ENCODE data around the gene RETN.
A peak's percentile ranks its signal among the peaks of the same experiment; 100 is the strongest.

The RETN gene

DNA sequence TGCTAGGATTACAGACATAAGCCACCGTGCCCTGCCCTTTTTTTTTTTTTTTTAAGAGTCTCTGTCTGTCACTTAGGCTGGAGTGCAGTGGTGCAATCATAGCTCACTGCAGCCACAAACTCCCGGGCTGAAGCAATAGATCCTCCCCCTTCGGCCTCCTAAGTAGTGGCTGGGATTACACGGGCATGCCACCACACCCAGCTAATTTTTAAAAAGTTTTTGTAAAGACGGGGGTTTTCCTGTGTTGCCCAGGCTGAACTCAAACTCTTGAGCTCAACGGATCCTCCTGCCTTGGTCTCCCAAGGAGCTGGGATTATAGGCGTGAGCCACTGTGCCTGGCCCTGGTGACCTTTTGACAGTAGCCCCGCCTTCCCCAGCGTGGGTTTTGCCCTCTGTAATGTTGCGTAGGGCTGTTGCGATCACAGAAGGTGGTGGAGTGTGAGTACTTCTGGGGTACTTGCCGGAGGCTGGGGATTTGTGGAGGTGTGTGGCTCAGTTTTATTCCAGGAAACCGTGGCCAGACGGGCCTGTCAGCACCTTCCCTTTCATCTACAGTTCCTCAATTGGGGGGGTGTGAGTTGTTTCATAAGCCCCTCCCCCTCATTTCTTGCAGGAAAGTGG is 11.6 kb upstream of the RETN start:
- DNase-seq (ENCODE audit: low read depth in 3 of 3) = peak in 1 of 3 experiments; percentile 38

- peak in 1 of 3 experiments; percentile 31 for DNase-seq (ENCODE audit: low read depth in 3 of 3)
These were observed 10.6 kb upstream of the RETN start for GRCh38 chr19:7658219-7658686.

DNA sequence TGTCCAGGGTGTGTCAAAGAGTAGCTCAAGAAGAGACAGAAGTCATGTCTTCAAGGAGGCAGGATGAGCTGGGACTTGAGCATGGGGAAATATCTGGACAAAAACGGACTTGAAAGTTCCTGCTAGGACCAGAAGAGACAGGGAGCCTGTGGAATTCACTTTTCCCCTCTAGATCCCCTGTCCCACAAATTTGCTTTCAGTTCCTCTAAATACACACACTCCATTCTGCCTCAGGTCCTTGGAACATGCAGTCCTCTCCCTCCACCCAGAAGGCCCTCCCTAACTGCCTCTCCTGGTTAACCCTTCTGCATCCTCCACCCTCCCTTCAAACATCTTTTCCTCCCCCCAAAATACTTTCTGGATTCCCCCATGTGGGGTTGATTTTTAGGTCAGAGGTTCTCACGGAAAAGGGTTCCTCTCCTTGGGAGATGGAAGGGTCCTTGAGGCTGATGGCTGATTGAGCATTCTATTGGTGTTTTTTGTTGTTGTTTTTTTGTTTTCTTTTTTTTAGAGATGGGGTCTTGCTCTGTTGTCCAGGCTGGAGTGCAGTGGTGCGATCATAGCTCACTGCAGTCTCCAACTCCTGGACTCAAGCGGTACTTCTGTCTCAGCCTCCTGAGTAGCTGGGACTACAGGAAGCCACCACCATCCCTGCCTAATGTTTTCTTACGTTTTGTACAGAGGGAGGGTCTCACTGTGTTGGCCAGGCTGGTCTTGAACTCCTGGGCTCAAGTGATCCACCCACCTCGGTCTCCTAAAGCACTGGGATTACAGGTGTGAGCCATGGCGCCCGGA is 6.9 kb upstream of the RETN start:
- no peak for DNase-seq (ENCODE audit: low read depth in 3 of 3)

GRCh38 chr19:7662657-7663056 is 6.2 kb upstream of the RETN start:
- no peak for DNase-seq (ENCODE audit: low read depth in 3 of 3)

DNA sequence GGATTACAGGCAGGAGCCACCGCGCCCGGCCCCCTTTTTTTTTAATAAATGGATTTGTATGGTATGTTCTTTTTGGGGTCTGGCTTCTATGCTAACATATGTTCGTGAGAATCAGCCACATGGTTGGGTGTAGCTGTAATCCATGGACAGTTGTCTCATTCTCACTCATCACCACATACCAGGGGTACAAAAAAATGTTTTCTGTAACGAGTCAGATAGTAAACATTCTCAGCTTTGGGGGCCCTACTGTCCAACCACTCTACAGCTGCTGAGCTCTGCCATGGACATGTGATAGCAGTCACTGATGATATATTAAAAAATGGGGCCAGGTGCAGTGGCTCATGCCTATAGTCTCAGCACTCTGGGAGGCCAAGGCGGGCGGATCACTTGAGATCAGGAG is 5.1 kb upstream of the RETN start:
- DNase-seq (ENCODE audit: low read depth in 3 of 3) = no peak

DNA sequence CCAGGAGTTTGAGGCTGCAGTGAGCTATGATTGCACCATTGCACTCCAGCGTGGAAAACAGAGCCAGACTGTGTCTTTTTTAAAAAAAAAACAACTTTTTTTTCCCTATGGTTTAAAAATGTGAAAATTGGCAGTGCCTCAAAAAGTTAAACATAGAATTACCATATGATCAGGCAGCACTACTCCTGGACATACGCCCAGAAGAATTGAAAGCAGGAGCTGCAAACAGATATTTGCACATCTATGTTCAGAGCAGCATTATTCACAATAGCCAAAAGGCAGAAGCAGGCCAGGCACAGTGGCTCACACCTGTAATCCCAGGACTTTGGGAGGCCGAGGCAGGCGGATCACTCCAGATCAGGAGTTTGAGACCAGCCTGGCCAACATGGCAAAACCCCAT is 3.8 kb upstream of the RETN start:
- no peak for DNase-seq (ENCODE audit: low read depth in 3 of 3)

DNA sequence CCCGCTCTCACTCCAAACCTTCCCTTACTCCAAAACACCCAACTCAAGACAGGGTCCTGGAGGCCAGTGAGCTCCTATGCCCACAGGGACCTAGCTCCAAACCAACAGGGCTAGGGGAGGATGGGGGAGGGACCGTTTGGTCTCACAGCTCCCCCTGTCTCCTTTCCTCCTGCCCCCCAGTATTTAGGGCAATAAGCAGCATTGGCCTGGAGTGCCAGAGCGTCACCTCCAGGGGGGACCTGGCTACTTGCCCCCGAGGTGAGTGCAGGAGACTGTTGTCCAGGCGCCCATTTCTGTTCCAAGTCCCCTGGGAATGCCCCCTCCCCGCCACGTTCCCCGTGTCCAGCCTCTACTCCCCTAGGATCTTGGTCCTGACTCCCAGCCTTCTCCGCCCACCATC is 792 bp downstream of the RETN start:
- DNase-seq (ENCODE audit: low read depth in 3 of 3) = no peak

DNA sequence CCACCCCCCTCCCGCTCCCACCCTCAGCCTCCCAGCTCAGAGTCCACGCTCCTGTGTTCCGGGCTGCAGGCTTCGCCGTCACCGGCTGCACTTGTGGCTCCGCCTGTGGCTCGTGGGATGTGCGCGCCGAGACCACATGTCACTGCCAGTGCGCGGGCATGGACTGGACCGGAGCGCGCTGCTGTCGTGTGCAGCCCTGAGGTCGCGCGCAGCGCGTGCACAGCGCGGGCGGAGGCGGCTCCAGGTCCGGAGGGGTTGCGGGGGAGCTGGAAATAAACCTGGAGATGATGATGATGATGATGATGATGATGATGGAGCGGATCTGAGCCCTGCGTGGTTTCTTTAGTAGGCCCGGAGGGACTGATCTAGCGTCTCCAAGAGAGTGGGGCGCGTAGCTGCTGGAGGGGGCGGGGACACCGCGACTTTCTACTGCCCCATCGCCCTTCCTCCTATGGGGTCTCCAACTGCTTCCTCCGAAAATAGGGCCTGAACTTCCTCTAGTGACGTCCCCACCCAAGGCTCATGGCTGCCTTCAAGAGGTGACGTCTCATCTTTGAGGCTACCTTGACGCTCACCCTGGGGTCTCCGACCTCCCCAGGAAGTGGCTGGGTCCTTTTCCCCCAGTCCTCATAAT is 1.4 kb downstream of the RETN start:
- peak in 1 of 3 experiments; percentile 28 for DNase-seq (ENCODE audit: low read depth in 3 of 3)

DNA sequence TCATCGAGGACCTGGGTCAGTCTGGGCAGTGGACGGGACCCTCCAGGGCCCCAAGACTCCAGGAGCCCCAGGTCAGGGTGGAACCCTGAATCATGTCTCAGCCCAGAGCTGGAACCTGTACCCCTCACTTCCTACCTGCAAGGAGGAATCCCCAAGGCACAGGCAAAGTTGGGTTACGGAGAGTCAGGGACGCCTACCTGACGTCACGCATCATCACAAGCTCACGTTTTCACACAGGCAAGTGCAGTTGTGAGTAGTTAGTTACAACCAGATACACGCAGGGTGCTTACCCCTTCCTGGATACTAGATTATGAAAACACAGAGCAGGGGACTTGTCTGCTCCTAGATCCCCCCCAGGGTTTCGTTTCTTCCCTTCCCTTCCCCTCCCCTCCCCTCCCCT is 1.9 kb downstream of the RETN start:
- DNase-seq (ENCODE audit: low read depth in 3 of 3) = no peak

DNA sequence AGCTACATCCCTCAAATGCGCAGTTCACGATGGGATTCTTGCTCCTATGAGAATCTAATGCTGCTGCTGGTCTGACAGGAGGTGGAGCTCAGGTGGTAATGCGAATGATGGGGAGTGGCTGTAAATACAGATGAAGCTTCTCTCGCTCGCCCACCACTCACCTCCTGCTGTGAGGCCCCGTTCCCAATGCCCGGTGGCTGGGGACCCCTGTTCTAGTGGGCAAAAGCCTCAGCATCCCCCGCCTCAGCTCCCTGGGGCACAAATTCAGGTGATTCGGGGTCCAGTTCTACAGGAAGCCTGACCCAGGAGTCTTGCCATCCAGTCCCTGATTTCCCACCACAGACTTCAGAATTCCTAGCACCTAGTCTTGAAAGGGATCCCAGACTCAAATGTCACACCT is 3.7 kb downstream of the RETN start:
- DNase-seq (ENCODE audit: low read depth in 3 of 3) = no peak

DNA sequence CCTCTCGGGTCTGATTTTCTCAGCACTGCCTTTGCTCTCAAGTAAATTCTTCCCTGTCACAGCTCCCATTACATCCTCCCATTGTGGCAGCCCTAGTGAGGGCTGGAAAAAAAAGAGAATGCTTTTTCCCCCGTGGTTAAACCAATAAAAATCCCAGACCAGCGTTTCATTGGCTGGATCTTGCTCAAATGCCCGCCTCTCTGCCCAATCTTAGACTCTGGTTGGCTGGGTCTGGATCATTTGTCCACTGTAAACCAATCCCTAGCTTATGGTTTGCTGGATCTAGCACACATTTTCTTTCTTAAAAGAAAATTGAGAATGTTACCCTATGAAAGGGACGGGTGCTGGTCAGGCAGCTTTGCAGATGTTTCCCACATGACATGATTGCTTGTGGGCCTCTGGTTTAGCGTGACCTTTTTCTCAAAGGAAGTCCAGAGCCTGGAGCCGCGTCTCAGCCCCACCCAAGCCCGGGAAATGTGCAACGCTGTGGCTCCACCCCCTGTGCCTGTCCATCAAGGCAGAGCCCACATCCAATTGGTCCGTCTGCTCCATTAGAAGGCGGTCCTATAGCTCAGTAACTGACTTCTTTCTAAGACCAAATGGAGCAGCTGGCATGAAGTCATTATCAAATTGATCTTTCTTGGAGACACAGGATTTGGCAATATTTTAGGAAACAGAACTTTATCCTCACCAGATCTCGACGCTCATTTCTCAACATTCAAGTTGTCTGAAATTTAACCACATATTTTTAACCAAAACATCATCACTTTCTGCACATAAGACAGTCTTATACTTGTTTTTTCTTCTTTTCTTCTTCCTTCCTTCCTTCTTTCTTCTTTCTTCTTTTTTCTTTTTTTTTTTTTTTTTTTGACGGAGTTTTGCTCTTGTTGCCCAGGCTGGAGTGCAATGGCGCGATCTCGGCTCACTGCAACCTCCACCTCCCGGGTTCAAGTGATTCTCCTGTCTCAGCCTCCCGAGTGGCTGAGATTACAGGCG is 5.5 kb downstream of the RETN start:
- peak in 1 of 3 experiments; percentile 47 for DNase-seq (ENCODE audit: low read depth in 3 of 3)

DNA sequence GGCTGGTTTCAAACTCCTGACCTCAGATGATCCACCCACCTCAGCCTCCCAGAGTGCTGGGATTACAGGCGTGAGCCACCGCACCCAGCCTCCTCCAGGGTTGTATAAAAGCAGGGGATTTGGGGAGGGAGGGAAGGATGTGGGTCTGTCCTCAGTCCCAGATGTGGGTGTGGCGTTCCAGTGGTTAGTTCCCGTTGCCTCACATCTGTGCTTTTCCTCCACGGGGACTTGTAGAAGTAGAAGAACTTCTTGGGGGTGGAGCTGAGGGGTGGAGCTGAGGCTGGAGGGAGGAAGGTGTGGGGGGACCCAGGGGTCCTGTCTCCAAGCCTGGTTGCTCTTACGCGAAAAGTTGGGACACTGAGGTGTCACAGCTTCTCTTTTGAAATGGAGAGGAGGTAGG is 7.5 kb downstream of the RETN start:
- DNase-seq (ENCODE audit: low read depth in 3 of 3) = no peak

DNA sequence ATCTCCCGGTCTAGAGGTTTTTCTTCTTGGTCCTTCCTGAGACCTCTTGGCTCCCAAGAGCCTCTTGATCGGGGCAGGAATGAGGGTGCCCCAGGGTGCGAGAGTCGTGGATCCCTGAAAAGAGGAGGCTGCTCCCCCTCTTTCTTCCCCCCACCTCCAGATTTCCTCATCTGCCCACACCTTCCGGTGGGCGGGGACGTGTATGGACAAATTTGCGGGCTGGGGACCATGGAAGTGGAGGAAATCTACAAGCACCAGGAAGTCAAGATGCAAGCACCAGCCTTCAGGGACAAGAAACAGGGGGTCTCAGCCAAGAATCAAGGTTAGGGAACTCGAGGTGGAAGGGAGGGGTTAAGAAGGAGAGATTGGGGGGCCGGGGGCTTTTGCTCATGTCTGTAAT is 8.0 kb downstream of the RETN start, which contains the start of gene MCEMP1:
Gene MCEMP1, plus strand, starts transcription at position 237 of the 400 bp plus-strand sequence. Its CDS starts 31 bp downstream, at position 268.
- no peak for DNase-seq (ENCODE audit: low read depth in 3 of 3)

DNA sequence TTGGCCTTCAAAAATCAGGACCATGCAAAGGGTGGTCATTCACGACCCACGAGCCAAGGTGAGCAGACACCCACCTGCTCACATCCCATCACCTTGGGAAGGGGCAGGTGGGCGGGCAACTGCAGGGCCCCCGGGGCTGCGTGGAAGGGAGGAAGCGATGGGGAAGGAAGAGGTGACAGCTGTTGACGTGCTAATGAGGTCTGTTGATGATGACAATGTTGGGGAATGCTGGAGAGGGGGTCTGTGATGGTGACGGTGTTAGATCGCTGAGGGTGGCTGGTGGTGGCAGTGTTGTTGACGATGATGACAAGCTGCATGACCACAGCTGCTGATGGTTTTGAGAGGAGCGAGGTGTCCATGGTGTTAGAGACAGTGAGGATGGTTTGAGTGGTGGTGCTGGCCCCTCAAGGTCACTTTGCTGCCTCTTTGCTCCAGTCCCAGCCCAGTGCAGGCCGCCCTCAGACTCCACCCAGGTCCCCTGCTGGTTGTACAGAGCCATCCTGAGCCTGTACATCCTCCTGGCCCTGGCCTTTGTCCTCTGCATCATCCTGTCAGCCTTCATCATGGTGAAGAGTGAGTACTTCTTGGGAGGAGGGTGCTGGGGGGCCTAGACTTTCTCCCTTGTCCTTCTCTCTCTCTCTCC is 8.9 kb downstream of the RETN start:
- DNase-seq (ENCODE audit: low read depth in 3 of 3) = no peak

- peak; percentile 35 to 64 (median 58) for DNase-seq (ENCODE audit: low read depth in 3 of 3)
These were observed 10.3 kb downstream of the RETN start for GRCh38 chr19:7678971-7679751.

DNA sequence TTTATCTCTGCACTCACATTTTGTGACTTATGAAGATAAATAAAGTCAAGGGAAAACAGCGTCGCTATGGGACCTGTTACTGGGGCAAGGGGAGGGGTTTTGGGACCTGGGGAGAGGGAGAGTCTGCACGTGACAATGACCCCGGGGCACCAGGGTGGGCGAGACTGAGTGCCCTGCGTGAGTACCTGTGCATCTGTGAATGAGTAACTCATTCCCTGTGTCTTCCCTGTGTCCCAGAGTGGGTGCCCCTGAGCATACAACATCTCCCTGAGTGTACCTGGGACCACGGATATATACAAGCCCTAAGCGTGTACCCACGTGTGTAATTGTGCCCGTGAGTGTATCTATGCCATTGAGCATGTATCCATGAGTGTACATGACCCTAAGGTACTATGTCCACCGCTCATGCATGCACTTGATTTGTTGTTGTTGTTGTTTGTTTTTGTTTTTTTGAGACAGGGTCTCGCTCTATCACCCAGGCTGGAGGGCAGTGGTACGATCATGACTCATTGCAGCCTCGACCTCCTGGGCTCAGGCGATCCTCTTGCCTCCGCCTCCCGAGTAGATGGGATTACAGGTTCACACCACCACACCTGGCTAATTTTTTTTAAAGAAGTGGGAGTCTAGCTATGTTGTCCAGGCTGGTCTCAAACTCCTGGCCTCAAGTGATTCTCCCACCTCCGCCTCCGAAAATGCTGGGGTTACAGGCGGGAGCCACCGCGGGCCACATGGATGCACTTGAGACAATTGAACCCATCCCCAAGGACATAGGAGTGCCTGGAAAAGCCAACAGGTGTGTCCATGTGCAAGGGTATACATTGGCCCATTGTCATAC is 11.1 kb downstream of the RETN start:
- DNase-seq (ENCODE audit: low read depth in 3 of 3) = no peak

DNA sequence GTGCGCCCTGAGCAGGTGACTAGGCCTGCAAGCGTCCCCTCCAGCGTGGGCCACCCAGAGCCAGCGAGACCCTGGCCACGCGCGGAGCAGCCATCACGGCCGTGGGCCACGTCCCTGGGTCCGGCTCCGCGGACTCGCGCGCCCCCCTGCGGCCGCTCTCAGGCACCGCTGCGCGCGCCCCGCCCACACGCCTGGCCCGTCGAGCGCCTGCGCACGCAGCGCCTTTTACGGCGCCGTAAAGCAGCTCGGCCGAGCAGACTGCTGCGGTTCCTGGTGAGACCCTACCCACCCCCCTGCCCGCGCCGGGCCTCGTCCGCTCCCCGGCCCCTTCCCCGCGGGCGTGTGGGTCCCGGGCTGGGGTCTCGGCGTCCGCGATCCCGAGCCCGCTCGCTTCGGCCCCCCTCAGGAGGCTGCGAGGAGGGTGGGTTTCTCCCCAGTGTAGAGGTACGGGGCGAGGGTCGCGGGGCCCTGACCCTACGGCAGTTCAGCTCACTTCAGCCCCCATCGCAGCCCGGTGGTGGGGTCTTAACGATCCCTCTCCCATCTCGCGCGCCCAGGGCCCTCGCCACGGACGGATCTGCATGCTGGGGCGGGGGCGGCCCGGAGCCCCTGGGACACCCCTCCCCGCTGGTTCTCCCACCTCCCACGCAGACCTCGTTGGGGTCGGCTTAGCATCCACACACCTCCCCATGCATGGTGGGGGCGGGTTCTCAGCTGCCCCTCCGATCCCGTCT is 11.9 kb downstream of the RETN start, which contains the start of gene TRAPPC5:
Gene TRAPPC5, plus strand, starts transcription at position 228 of the 734 bp plus-strand sequence. CDS start 1,421 bp downstream, outside the sequence.
- DNase-seq (ENCODE audit: low read depth in 3 of 3) = peak; percentile 70 to 82 (median 73)

All from stimulated activated CD4-positive, alpha-beta T cell treated with anti-CD3 and anti-CD28 coated beads, TNF-alpha, amount 100 ng/mL, for 24 hours (primary cell).